T-helper 1 cell treated with Interleukin-12 subunit alpha and Interleukin-12 subunit beta and Interleukin-4 antibody, amounts not matched to agents 30 ng/mL and 1 ng/mL, for 36 hours (primary cell): ENCODE results near the gene ZNF354B. TPM values are rescaled to one million over a fixed set of nuclear protein-coding genes. Genes with fewer than 3 reads are reported as not detected.
"Not testable (repeated sequence)": the region's sequence is repeated elsewhere in the genome, so short reads cannot be mapped to it uniquely, and the experiment has no call there.

Source experiments
- intact Hi-C: fragments of 100-400 bp; cut with micrococcal nuclease; formaldehyde crosslinking; loops from one replicate; pipeline ENCODE4 v1.15.1; 2024
- total RNA-seq: library from RNA; stranded (reverse); gene quantifications from 2 replicates; pipeline ENCODE4 v1.2.3, GENCODE V29; 2022

The ZNF354B gene
- total RNA-seq, 1 donor from 2014 or later = 16.8 TPM

GRCh38 chr5:178883115-178883694 lies 23.5 kb downstream of the ZNF354B start:
- intact Hi-C loops = not testable (repeated sequence)

DNA sequence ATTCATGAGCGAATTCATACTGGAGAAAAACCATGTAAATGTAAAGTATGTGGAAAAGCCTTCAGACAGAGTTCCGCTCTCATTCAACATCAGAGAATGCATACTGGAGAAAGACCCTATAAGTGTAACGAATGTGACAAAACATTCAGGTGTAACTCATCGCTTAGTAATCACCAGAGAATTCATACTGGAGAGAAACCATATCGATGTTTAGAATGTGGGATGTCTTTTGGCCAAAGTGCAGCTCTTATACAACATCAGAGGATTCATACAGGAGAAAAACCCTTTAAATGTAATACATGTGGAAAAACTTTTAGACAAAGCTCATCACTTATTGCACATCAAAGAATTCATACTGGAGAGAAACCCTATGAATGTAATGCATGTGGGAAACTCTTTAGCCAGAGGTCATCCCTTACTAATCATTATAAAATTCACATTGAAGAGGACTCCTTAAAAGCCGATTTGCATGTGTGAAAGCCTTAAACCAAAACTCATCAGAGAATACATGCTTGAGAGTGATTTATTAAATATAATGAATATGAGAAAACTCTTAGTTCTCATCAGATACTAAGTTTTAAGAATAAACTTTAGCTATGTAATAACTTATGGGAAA lies 24.2 kb downstream of the ZNF354B start:
- intact Hi-C loops = no loop called here

DNA sequence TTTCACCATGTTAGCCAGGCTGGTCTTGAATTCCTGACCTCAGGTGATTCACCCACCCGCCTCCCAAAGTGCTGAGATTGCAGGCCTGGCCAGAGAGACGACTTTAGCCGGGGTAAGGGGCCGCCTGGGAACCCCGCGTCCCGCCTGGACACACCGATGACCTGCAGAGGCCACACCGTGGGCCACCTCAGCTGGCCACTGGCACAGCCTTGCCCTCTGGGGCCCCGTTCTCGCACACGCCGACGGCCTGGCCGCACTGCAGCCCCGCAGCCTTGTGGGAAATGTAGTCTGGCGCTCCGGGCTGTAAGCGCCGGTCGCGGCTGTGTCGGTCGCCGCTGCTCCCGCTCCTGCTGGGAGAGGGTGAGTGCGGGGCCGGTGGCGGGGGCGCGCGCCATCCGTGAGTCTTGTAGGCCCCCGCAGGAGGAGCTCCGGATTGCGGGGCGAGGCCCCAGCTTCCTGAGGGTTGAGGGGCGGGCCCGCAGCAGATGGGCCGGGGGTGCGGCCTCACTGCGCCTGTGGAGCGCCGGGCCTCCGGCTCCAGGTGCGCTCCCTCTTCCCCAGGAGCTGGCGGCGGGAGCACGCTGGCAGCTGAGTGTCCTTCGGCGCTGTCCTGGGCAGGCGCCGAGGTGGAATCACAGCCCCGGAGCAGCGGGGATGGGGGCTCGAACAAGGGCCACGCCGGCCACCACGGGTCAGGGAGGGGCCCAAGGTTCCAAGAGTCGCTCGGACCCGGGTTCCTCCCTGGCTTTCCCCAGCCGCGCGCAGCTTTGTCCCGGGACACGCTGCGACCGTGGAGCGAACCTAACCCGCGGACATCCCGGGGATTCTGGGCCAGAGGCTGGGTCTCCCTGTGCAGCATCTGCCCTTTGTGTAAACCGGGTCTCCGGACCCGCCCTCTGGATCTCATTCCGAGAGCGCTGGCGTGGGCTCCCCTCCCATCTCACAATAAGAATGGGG lies 36.1 kb downstream of the ZNF354B start, which contains the start of gene ZFP2:
TSS of gene ZFP2 (plus strand) at position 299 of the 957 bp plus-strand sequence. CDS start 35,401 bp downstream, outside the sequence.
- intact Hi-C loops = no loop called here

- intact Hi-C loops = no loop called here
Measured at GRCh38 chr5:178899289-178899688, 39.5 kb downstream of the ZNF354B start.

- intact Hi-C loops = no loop called here
Measured at GRCh38 chr5:178902849-178903248, 43.1 kb downstream of the ZNF354B start.

DNA sequence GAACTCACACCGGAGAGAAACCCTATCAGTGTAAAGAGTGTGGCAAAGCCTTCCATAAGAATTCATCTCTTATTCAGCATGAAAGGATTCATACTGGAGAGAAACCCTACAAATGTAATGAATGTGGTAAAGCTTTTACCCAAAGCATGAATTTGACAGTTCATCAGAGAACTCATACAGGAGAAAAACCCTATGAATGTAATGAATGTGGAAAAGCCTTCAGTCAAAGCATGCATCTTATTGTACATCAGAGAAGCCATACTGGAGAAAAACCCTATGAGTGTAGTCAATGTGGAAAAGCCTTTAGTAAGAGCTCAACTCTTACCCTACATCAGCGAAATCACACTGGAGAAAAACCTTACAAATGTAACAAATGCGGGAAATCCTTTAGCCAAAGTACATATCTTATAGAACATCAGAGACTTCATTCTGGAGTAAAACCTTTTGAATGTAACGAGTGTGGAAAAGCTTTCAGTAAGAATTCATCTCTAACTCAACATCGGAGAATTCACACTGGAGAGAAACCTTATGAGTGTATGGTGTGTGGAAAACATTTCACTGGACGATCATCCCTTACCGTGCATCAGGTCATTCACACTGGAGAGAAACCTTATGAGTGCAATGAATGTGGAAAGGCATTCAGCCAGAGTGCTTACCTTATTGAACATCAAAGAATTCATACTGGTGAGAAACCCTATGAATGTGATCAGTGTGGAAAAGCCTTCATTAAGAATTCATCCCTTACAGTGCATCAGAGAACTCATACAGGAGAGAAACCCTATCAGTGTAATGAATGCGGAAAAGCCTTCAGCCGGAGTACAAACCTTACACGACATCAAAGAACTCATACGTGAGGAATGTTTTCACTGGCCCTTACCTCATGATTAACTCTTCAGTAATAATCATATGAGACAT lies 72.3 kb downstream of the ZNF354B start:
- intact Hi-C loops = no loop called here

Other genes starting within 250 kb of the ZNF354B start
- gene CLK4, start 232.9 kb upstream of the ZNF354B start, total RNA-seq = 34.1 and 34.9 TPM in 2 replicates
- 9.3 and 9.4 TPM in 2 replicates for gene ZNF354A, start 129.3 kb upstream of the ZNF354B start, total RNA-seq
- gene ZFP2, start 36.0 kb downstream of the ZNF354B start, total RNA-seq = 0.24 and 0.32 TPM in 2 replicates
- gene ZNF454, start 81.2 kb downstream of the ZNF354B start, total RNA-seq = not detected in 2 replicates
- gene GRM6, start 135.4 kb downstream of the ZNF354B start, total RNA-seq = not detected in 2 replicates
- 3.4 and 3.9 TPM in 2 replicates for gene ZNF879, start 163.9 kb downstream of the ZNF354B start, total RNA-seq
- gene ZNF354C, start 200.4 kb downstream of the ZNF354B start, total RNA-seq = 4.4 and 4.7 TPM in 2 replicates